ENCODE results near the gene OXSR1.
A peak's percentile ranks its signal among the peaks of the same experiment; 100 is the strongest.

OXSR1 gene

GRCh38 chr3:38164952-38165721 lies at the start of gene OXSR1:
OXSR1 (plus strand) TSS chr3:38165537; CDS start chr3:38165877, 340 bp downstream.
- DNase-seq: peak; percentile 100

GRCh38 chr3:38115645-38116427 lies 49.5 kb upstream of the OXSR1 start:
- DNase-seq: no peak

- no peak for DNase-seq
These were observed 48.7 kb upstream of the OXSR1 start for GRCh38 chr3:38116471-38117162.

GRCh38 chr3:38117163-38117716 lies 48.1 kb upstream of the OXSR1 start:
- no peak for DNase-seq

- peak; percentile 63 for DNase-seq
These were observed 47.5 kb upstream of the OXSR1 start for GRCh38 chr3:38117748-38118420.

- no peak for DNase-seq
These were observed 46.7 kb upstream of the OXSR1 start for GRCh38 chr3:38118421-38119247.

- no peak for DNase-seq
These were observed 46.1 kb upstream of the OXSR1 start for GRCh38 chr3:38119248-38119544.

- no peak for DNase-seq
These were observed 45.3 kb upstream of the OXSR1 start for GRCh38 chr3:38119821-38120692.

- no peak for DNase-seq
These were observed 44.5 kb upstream of the OXSR1 start for GRCh38 chr3:38120693-38121450.

- DNase-seq: no peak
These were observed 43.9 kb upstream of the OXSR1 start for GRCh38 chr3:38121451-38121831.

- no peak for DNase-seq
These were observed 43.4 kb upstream of the OXSR1 start for GRCh38 chr3:38121832-38122461.

GRCh38 chr3:38122712-38123290 lies 42.5 kb upstream of the OXSR1 start:
- no peak for DNase-seq

GRCh38 chr3:38124324-38125122 lies 40.8 kb upstream of the OXSR1 start:
- no peak for DNase-seq

- DNase-seq: no peak
These were observed 39.8 kb upstream of the OXSR1 start for GRCh38 chr3:38125305-38126120.

- DNase-seq: no peak
These were observed 39.0 kb upstream of the OXSR1 start for GRCh38 chr3:38126121-38126892.

GRCh38 chr3:38127611-38128302 lies 37.6 kb upstream of the OXSR1 start:
- DNase-seq: no peak

Data from EL (cell line).